Upper lobe of left lung (tissue), 4 donors: ENCODE data around the gene KLC3.

Experiments used
- CTCF ChIP-seq, 6 experiments: fragments of 450-650 bp in 4 of 6; fragments of 200-600 bp in 2 of 6; sonication (generic) in 2 of 6; IDR thresholded peaks; one replicate each; pipeline ENCODE4 v1.5.1; 2016 to 2019; ENCODE audit warnings: antibody characterized with exemption in 6 of 6
- EP300 ChIP-seq, 4 donors: sonication (generic); formaldehyde crosslinking; IDR thresholded peaks; one replicate each; pipeline ENCODE4 v1.5.1; 2017; ENCODE audit warnings: antibody characterized with exemption in 4 of 4, control low read depth in 2 of 4
- POLR2A ChIP-seq, 4 donors: fragments of 450-650 bp; IDR thresholded peaks; one replicate each; pipeline ENCODE4 v1.5.1; 2016 to 2017; ENCODE audit warnings: antibody characterized with exemption in 4 of 4, mild to moderate bottlenecking in 2 of 4

GRCh38 chr19:45391346-45391745, 50.8 kb downstream of the KLC3 start:
- no peak for TF ChIP-seq CTCF (IDR thresholded peaks at IDR 0.05)
- no peak for TF ChIP-seq POLR2A (IDR thresholded peaks at IDR 0.05)
- TF ChIP-seq EP300 (IDR thresholded peaks at IDR 0.05): no peak
